HepG2 (cell line): Measurements from ENCODE around the gene RESP18. TPM values are rescaled to one million over a fixed set of nuclear protein-coding genes. Genes with fewer than 3 reads are reported as not detected.
A peak's percentile ranks its signal among the peaks of the same experiment; 100 is the strongest.

Experiments used
- ATAC-seq: fragments of 200-7000 bp; cut with Tn5 transposase; 3 replicates; pipeline ENCODE4 v1.9.1; 2020; ENCODE audit warnings: mild to moderate bottlenecking, moderate library complexity
- BruUV-seq: library from RNA; stranded (reverse); fragments of 400-500 nt; replicated peaks from 2 replicates; lab custom pipeline; 2021; lab: Mats Ljungman, UMichigan
- CTCF ChIA-PET: fragments of 300-600 bp; formaldehyde crosslinking; extraction: SDS; loops from one replicate; lab custom pipeline; 2021; ENCODE audit warnings: low total read pairs, inconsistent platforms, low intra/inter-chr PET ratio; lab: Yijun Ruan, JAX
- POLR2A ChIA-PET: fragments of 350-600 bp; sonication (Branson Sonifier 250); formaldehyde crosslinking; loops from one replicate; lab custom pipeline; 2020; ENCODE audit warnings: antibody characterized with exemption, inconsistent platforms; lab: Yijun Ruan, JAX
- DNase-seq: peaks from one replicate; pipeline ENCODE4 v3.0.0-alpha.2; 2015; ENCODE audit warnings: low spot score
- FAIRE-seq: peaks from 3 replicates; lab custom pipeline; 2011; peaks lifted over from hg19 to GRCh38; lab: Jason Lieb, UNC
- H2AFZ ChIP-seq: one replicate; pipeline ENCODE4 v1.6.1; 2011; ENCODE audit warnings: low read length, inconsistent platforms
- H3K27ac ChIP-seq: fragments of 300-600 bp; 3 replicates; pipeline ENCODE4 v1.8.0; 2011; ENCODE audit warnings: mixed run types, mild to moderate bottlenecking, mixed read lengths, low read length, inconsistent platforms; ENCODE audit not compliant: insufficient read depth; ENCODE audit errors: extremely low read length
- H3K27me3 ChIP-seq, 2 experiments: fragments of 200-600 bp in 1 of 2; 2 replicates in 1 of 2; 3 replicates in 1 of 2; pipeline versions ENCODE4 v1.6.0 to v1.8.0; 2011; ENCODE audit warnings: low read length in 2 of 2, mild to moderate bottlenecking in 2 of 2, moderate library complexity in 2 of 2, inconsistent platforms in 1 of 2; ENCODE audit not compliant: insufficient read depth in 2 of 2, control insufficient read depth in 1 of 2
- H3K36me3 ChIP-seq, 2 experiments: fragments of 200-600 bp in 1 of 2; replicated peaks in 1 of 2; 2 replicates in 1 of 2; 3 replicates in 1 of 2; pipeline versions ENCODE4 v1.5.1 to v1.8.0; 2011; ENCODE audit warnings: low read length in 2 of 2, inconsistent platforms in 1 of 2; ENCODE audit not compliant: insufficient read depth in 2 of 2, control insufficient read depth in 1 of 2
- H3K4me1 ChIP-seq: 2 replicates; pipeline ENCODE4 v1.5.1; 2012; ENCODE audit warnings: low read length, inconsistent platforms; ENCODE audit not compliant: insufficient read depth
- H3K4me2 ChIP-seq: 2 replicates; pipeline ENCODE4 v1.6.0; 2011; ENCODE audit warnings: low read depth, low read length, inconsistent platforms
- H3K4me3 ChIP-seq, 3 experiments: fragments of 200-600 bp in 1 of 3; sonication (generic), shearing (Covaris generic) in 1 of 3; replicated peaks in 1 of 3; 2 replicates each; pipeline ENCODE4 v1.5.1; 2011 to 2016; ENCODE audit warnings: low read length in 3 of 3, inconsistent platforms in 2 of 3, low read depth in 2 of 3, mild to moderate bottlenecking in 2 of 3, control low read depth in 1 of 3, mixed read lengths in 1 of 3; ENCODE audit not compliant: insufficient read depth in 1 of 3
- H3K79me2 ChIP-seq: one replicate; pipeline ENCODE4 v1.6.1; 2011; ENCODE audit warnings: low read length, inconsistent platforms; ENCODE audit not compliant: insufficient read depth
- H3K9ac ChIP-seq: 2 replicates; pipeline ENCODE4 v1.6.0; 2011; ENCODE audit warnings: mild to moderate bottlenecking, low read depth, low read length, inconsistent platforms; ENCODE audit not compliant: insufficient read depth
- H3K9me3 ChIP-seq: 2 replicates; pipeline ENCODE4 v1.5.1; 2012; ENCODE audit warnings: mild to moderate bottlenecking, low read length
- H4K20me1 ChIP-seq: 2 replicates; pipeline ENCODE4 v1.6.0; 2011; ENCODE audit warnings: inconsistent platforms, mild to moderate bottlenecking, low read length, moderate library complexity; ENCODE audit not compliant: insufficient read depth
- CHCHD3 ChIP-seq: sonication (generic); formaldehyde crosslinking; IDR thresholded peaks from 2 replicates; pipeline ENCODE4 v1.8.0; 2022; ENCODE audit warnings: mild to moderate bottlenecking, missing genetic modification reagents, moderate library complexity
- CREB1 ChIP-seq, 2 experiments: fragments of 450-650 bp in 1 of 2; IDR thresholded peaks; 2 replicates each; pipeline ENCODE4 v1.6.1; 2016 to 2017; ENCODE audit warnings: control low read depth in 1 of 2, mild to moderate bottlenecking in 1 of 2, missing compliant biosample characterization in 1 of 2, missing genetic modification characterization in 1 of 2
- EHMT2 ChIP-seq: fragments of 200-600 bp; sonication (generic); IDR thresholded peaks from 2 replicates; pipeline ENCODE4 v1.7.0; 2017; ENCODE audit warnings: antibody characterized with exemption, low read depth, low read length, borderline replicate concordance
- FOXP1 ChIP-seq, 2 experiments: fragments of 450-650 bp in 1 of 2; IDR thresholded peaks; 2 replicates each; pipeline ENCODE4 v1.6.1; 2017 to 2018; ENCODE audit warnings: antibody characterized with exemption in 1 of 2
- IRF1 ChIP-seq: sonication (generic); formaldehyde crosslinking; IDR thresholded peaks from 2 replicates; pipeline ENCODE4 v1.4.0; 2020; ENCODE audit warnings: low read depth, mild to moderate bottlenecking, missing genetic modification reagents
- MAFF ChIP-seq: IDR thresholded peaks from 2 replicates; pipeline ENCODE4 v1.6.1; 2011; ENCODE audit warnings: low read depth, low read length, improper control_type of control experiment
- MAFK ChIP-seq, 2 experiments: IDR thresholded peaks in 1 of 2; conservative IDR thresholded peaks in 1 of 2; 2 replicates each; pipeline ENCODE4 v1.6.1; 2011; ENCODE audit warnings: improper control_type of control experiment in 2 of 2, low read length in 2 of 2
- TRIM22 ChIP-seq: fragments of 450-650 bp; IDR thresholded peaks from 2 replicates; pipeline ENCODE4 v1.6.1; 2017
- TRIM24 ChIP-seq: sonication (generic); formaldehyde crosslinking; IDR thresholded peaks from 2 replicates; pipeline ENCODE4 v1.8.0; 2022; ENCODE audit warnings: mild to moderate bottlenecking, missing genetic modification reagents
- ZNF530 ChIP-seq: sonication (generic); formaldehyde crosslinking; IDR thresholded peaks from 2 replicates; pipeline ENCODE4 v1.5.0; 2020; ENCODE audit warnings: low read depth, mild to moderate bottlenecking, missing genetic modification reagents
- WGBS: methylation state at CpG from one replicate; pipeline ENCODE4 v1.1.6; 2017; ENCODE audit warnings: low lambda C conversion rate; 5-methylcytosine and 5-hydroxymethylcytosine counted together
- in situ Hi-C: cut with HindIII; loops from 2 replicates; pipeline ENCODE4 v1.10.0; 2017; ENCODE audit warnings: low pct_unique_long_range_greater_than_20kb; ENCODE audit not compliant: extremely low pct_ligation_motif_present
- intact Hi-C: fragments of 100-400 bp; cut with micrococcal nuclease; formaldehyde crosslinking; loops from one replicate; pipeline ENCODE4 v1.10.0; 2022; ENCODE audit not compliant: unreplicated experiment
- polyA plus RNA-seq, 8 experiments: library from polyadenylated mRNA; depleted of rRNA in 3 of 8; stranded (reverse) in 7 of 8; unstranded in 1 of 8; fragments of >200 nt; fragmentation: Illumina TruSeq in 4 of 8; extraction: Trizol in 4 of 8; gene quantifications; 2 replicates each; pipeline versions ENCODE4 v1.2.1 to v1.2.3, GENCODE V29; 2011 to 2016; ENCODE audit warnings: low read depth in 4 of 8, missing spikeins in 1 of 8, mixed read lengths in 1 of 8; ENCODE audit not compliant: insufficient read depth in 1 of 8
- total RNA-seq, 5 experiments: library from RNA; depleted of rRNA; stranded (reverse); fragments of >200 nt; fragmentation: Illumina TruSeq; extraction: Trizol; gene quantifications; 2 replicates each; pipeline ENCODE4 v1.2.3, GENCODE V29; 2016; ENCODE audit warnings: low read depth in 1 of 5
- TF ChIP-seq, protein P1 (sequence below): IDR thresholded peaks from 2 replicates; pipeline ENCODE4 v1.6.1; 2016; ENCODE audit warnings: control low read depth

Gene RESP18
- total and polyA plus RNA-seq, 2 of the 13 experiments (the other 11 are each of a cell fraction or from before 2014, with no cell fraction given) = not detected

DNA sequence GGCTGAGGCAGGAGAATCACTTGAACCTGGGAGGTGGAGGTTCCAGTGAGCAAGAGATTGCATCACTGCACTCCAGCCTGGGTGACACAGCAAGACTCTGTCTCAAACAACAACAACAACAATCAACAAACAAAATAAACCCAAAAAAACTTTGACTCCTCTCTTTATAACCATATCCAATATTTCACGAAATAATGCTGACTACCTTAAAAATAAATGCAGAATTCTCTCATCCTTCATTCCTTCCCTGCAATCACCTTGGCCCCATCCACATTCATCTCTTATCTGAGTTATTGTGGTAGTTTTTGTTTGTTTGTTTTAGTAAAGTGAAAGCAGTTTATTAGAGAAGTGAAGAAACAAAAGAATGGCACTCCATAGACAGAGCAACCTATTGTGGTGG, 26.5 kb downstream of the RESP18 start (continued):
- TF ChIP-seq EHMT2 = no peak
- no peak for TF ChIP-seq IRF1 (CRISPR knock-in tag)
- no peak for TF ChIP-seq ZNF530 (CRISPR knock-in tag)
- peak; percentile 76 for TF ChIP-seq MAFF
- TF ChIP-seq CHCHD3 (CRISPR knock-in tag) = no peak
- TF ChIP-seq MAFK (conservative IDR thresholded peaks at IDR 0.05 in 1 of 2, IDR thresholded peaks at IDR 0.05 in 1 of 2; ENCODE audit: low read length in 2 of 2) = peak; percentile 78 to 84
- no peak for TF ChIP-seq TRIM22
- TF ChIP-seq, protein P1, sequence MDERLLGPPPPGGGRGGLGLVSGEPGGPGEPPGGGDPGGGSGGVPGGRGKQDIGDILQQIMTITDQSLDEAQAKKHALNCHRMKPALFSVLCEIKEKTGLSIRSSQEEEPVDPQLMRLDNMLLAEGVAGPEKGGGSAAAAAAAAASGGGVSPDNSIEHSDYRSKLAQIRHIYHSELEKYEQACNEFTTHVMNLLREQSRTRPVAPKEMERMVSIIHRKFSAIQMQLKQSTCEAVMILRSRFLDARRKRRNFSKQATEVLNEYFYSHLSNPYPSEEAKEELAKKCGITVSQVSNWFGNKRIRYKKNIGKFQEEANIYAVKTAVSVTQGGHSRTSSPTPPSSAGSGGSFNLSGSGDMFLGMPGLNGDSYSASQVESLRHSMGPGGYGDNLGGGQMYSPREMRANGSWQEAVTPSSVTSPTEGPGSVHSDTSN = no peak
- TF ChIP-seq TRIM24 (CRISPR knock-in tag) = no peak

GRCh38 chr2:219304223-219304622, 28.3 kb downstream of the RESP18 start:
- intact Hi-C loops (no loop called here), in situ Hi-C loops (no loop called here)
- Histone ChIP-seq H2AFZ (no peak overlapping the region), H3K27me3 (peaks cover 6 to 40% of the 10 kb centered on the region in 2 experiments), H3K9ac (no peak overlapping the region), H3K79me2 (no peaks in the 10 kb centered on the region), H3K4me1 (peaks cover 11% of the 10 kb centered on the region), H3K27ac (no peak overlapping the region), H3K4me2 (no peak overlapping the region), H4K20me1 (peaks cover 7% of the 10 kb centered on the region; the same call in 1 of the 2 replicates), H3K9me3 (no peaks in the 10 kb centered on the region), H3K36me3 (no peaks in the 10 kb centered on the region), H3K4me3 (no peak overlapping the region)
- no peak for DNase-seq
- no TSS peak for BruUV-seq
- no peak for FAIRE-seq
- ATAC-seq = no peak
- ChIA-PET CTCF (no interaction called here), POLR2A (no interaction called here)
- TF ChIP-seq CREB1 (IDR thresholded peaks at IDR 0.05) = peak; percentile 90
- TF ChIP-seq CREB1 (CRISPR knock-in tag; IDR thresholded peaks at IDR 0.05) = no peak
- TF ChIP-seq FOXP1 (IDR thresholded peaks at IDR 0.05) = no peak
- no peak for TF ChIP-seq FOXP1 (CRISPR knock-in tag; IDR thresholded peaks at IDR 0.05)
- WGBS = 1% methylated on average over 2 of the region's 2 CpGs
